Stimulated activated CD4-positive, alpha-beta T cell treated with anti-CD3 and anti-CD28 coated beads, Interleukin-1b, Interleukin-23, amount 100 ng/mL, for 4 hours (primary cell): ENCODE results near the gene MC4R.

Experiments
- DNase-seq, 2 donors: peaks; one replicate each; pipeline ENCODE4 v3.0.0-alpha.2; 2020; ENCODE audit warnings: low read depth in 2 of 2

Gene MC4R

GRCh38 chr18:60327880-60328279, 44.7 kb downstream of the MC4R start:
- no peak for DNase-seq

GRCh38 chr18:60322591-60322990, 50.0 kb downstream of the MC4R start:
- DNase-seq = no peak
